ENCODE measurements around the gene RWDD2A. TPM values are rescaled to one million over a fixed set of nuclear protein-coding genes. Genes with fewer than 3 reads are reported as not detected.

The RWDD2A gene
- total and polyA plus RNA-seq, 7 donors: 1.9 to 4.1 (median 2.5) TPM

DNA sequence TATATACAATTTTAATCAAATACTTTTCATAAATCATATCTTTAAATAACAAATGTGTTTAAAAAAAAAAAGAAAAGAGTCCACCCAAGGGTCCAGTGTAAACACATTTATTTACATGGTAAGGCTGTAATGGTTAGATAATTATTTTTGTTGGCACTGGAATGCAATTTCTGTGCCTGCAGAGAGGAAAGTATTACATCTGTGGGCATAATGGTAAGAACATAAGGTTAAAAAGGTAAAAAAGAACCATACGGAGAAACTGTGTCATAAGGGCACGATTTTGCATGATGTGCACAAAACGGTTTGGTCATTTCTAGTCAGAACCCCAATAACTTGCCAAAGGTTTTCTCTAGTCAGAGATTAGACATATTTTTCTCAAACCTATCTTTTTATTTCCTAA lies 54.3 kb downstream of the RWDD2A start:
- Histone ChIP-seq H3K9me3 (no peaks in the 10 kb centered on the region), H3K27ac (no peak overlapping the region), H3K36me3 (peaks cover 0 to 5% (median 0%) of the 10 kb centered on the region in 4 donors), H3K4me1 (no peaks in the 10 kb centered on the region), H3K27me3 (no peaks in the 10 kb centered on the region), H3K4me3 (no peak overlapping the region)
- WGBS, 2 donors: 91 to 93% methylated on average over 3 of the region's 3 CpGs
- intact Hi-C loops (cut with DNase I): no loop called here
- no peak for TF ChIP-seq POLR2A (IDR thresholded peaks at IDR 0.05)
- TF ChIP-seq, protein P1, sequence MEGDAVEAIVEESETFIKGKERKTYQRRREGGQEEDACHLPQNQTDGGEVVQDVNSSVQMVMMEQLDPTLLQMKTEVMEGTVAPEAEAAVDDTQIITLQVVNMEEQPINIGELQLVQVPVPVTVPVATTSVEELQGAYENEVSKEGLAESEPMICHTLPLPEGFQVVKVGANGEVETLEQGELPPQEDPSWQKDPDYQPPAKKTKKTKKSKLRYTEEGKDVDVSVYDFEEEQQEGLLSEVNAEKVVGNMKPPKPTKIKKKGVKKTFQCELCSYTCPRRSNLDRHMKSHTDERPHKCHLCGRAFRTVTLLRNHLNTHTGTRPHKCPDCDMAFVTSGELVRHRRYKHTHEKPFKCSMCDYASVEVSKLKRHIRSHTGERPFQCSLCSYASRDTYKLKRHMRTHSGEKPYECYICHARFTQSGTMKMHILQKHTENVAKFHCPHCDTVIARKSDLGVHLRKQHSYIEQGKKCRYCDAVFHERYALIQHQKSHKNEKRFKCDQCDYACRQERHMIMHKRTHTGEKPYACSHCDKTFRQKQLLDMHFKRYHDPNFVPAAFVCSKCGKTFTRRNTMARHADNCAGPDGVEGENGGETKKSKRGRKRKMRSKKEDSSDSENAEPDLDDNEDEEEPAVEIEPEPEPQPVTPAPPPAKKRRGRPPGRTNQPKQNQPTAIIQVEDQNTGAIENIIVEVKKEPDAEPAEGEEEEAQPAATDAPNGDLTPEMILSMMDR (IDR thresholded peaks at IDR 0.05): no peak
- no peak for TF ChIP-seq POLR2AphosphoS5 (IDR thresholded peaks at IDR 0.05)
- TF ChIP-seq EP300 (IDR thresholded peaks at IDR 0.05): no peak
- DNase-seq: no peak

Other genes with a start within 250 kb of the RWDD2A start
- 10 to 100 TPM in 2 of 4 donors, 1 to 10 TPM in 2; 8.0 to 10.7 (median 9.6) TPM for gene UBE3D, start 127.5 kb upstream of the RWDD2A start, total RNA-seq
- gene UBE3D, start 127.5 kb upstream of the RWDD2A start, polyA plus RNA-seq: 1 to 10 TPM; 1.6 to 5.4 (median 2.7) TPM
- gene DOP1A, start 125.7 kb upstream of the RWDD2A start, total RNA-seq: 10 to 100 TPM; 26.1 to 33.9 (median 28.4) TPM
- gene DOP1A, start 125.7 kb upstream of the RWDD2A start, polyA plus RNA-seq: 1 to 10 TPM; 4.8 to 8.4 (median 5.8) TPM
- 10 to 100 TPM in 1 of 4 donors, 1 to 10 TPM in 3; 7.2 to 10.4 (median 8.0) TPM for gene PGM3, start 92 bp upstream of the RWDD2A start, total RNA-seq
- 10 to 100 TPM; 11.4 to 16.2 (median 12.0) TPM for gene PGM3, start 92 bp upstream of the RWDD2A start, polyA plus RNA-seq
- gene ME1, start 237.7 kb downstream of the RWDD2A start, total RNA-seq: 10 to 100 TPM; 11.3 to 18.5 (median 16.3) TPM
- gene ME1, start 237.7 kb downstream of the RWDD2A start, polyA plus RNA-seq: 1 to 10 TPM; 4.2 to 7.9 (median 7.2) TPM

Measured in sigmoid colon (tissue), 7 donors.